Right lobe of liver (tissue), 4 donors: ENCODE results near the gene ATG4C.

ENCODE experiments used
- CTCF ChIP-seq, 4 donors: fragments of 200-600 bp in 3 of 4; fragments of 450-650 bp in 1 of 4; IDR thresholded peaks; one replicate each; pipeline versions ENCODE4 v1.5.1 to v1.8.0; 2016 to 2022; ENCODE audit warnings: antibody characterized with exemption in 4 of 4, mild to moderate bottlenecking in 2 of 4
- POLR2A ChIP-seq: fragments of 450-650 bp; IDR thresholded peaks from one replicate; pipeline ENCODE4 v1.6.1; 2017; ENCODE audit warnings: antibody characterized with exemption, mild to moderate bottlenecking
- donor health status: DM: no; HTN: no; CAD: no.
- donor health status: DM: no; HTN: no; CAD: no.
- donor health status: DM: no; HTN: yes; CAD: no.

GRCh38 chr1:62905872-62906271, 121.9 kb downstream of the ATG4C start:
- TF ChIP-seq CTCF (IDR thresholded peaks at IDR 0.05) (no peak), POLR2A (no peak)
